Large intestine (tissue), 3 donors: ENCODE results near the gene RAB11FIP5. TPM values are rescaled to one million over a fixed set of nuclear protein-coding genes. Genes with fewer than 3 reads are reported as not detected.
A peak's percentile ranks its signal among the peaks of the same experiment; 100 is the strongest.
"Not testable (repeated sequence)": the region's sequence is repeated elsewhere in the genome, so short reads cannot be mapped to it uniquely, and the experiment has no call there.

Source experiments
- DNase-seq, 2 donors: peaks; one replicate each; pipeline versions ENCODE4 v3.0.0 to v3.0.0-alpha.2; 2013
- H3K27ac ChIP-seq: one replicate; pipeline ENCODE4 v1.5.1; 2013; ENCODE audit warnings: low read length
- H3K27me3 ChIP-seq: 2 replicates; pipeline ENCODE4 v1.6.1; 2013; ENCODE audit warnings: low read length; ENCODE audit not compliant: control insufficient read depth, insufficient read depth
- H3K36me3 ChIP-seq: 2 replicates; pipeline ENCODE4 v1.6.1; 2013; ENCODE audit warnings: low read length; ENCODE audit not compliant: control insufficient read depth, insufficient read depth
- H3K4me1 ChIP-seq: one replicate; pipeline ENCODE4 v1.6.1; 2013; ENCODE audit warnings: low read length; ENCODE audit not compliant: control insufficient read depth, insufficient read depth
- H3K4me3 ChIP-seq: one replicate; pipeline ENCODE4 v1.5.1; 2013; ENCODE audit warnings: low read length
- H3K9me3 ChIP-seq: one replicate; pipeline ENCODE4 v1.6.1; 2013; ENCODE audit warnings: mild to moderate bottlenecking, low read depth, low read length, moderate library complexity; ENCODE audit not compliant: control insufficient read depth
- WGBS: methylation state at CpG from one replicate; pipeline ENCODE4 v1.1.5; 2013; ENCODE audit warnings: low lambda C conversion rate; ENCODE audit not compliant: insufficient coverage; 5-methylcytosine and 5-hydroxymethylcytosine counted together
- polyA plus RNA-seq: library from polyadenylated mRNA; unstranded; fragments of 120-200 nt; gene quantifications from one replicate; pipeline ENCODE4 v1.2.1, GENCODE V29; 2013

The RAB11FIP5 gene
- polyA plus RNA-seq, 1 donor, result 21.4 TPM

GRCh38 chr2:73128841-73129535 lies 16.2 kb upstream of the RAB11FIP5 start:
- Histone ChIP-seq H3K4me3 (no peak overlapping the region), H3K36me3 (no peaks in the 10 kb centered on the region), H3K4me1 (no peaks in the 10 kb centered on the region), H3K9me3 (no peaks in the 10 kb centered on the region), H3K27ac (no peak overlapping the region), H3K27me3 (no peaks in the 10 kb centered on the region)
- DNase-seq, result no peak
- WGBS, result no CpG with 5 or more reads among the region's 6 CpGs

- WGBS, result no CpG with 5 or more reads among the region's 1 CpG
- no peak for DNase-seq
- H3K36me3 ChIP-seq, result no peaks in the 10 kb centered on the region
These were observed 9.8 kb upstream of the RAB11FIP5 start for GRCh38 chr2:73122536-73122935.

GRCh38 chr2:73119611-73120239 lies 7.0 kb upstream of the RAB11FIP5 start:
- H3K9me3 ChIP-seq, result not testable (repeated sequence)

More at GRCh38 chr2:73122536-73122935, 9.8 kb upstream of the RAB11FIP5 start:
- Histone ChIP-seq H3K9me3 (no peaks in the 10 kb centered on the region), H3K4me3 (no peak overlapping the region), H3K4me1 (no peaks in the 10 kb centered on the region), H3K27ac (no peak overlapping the region), H3K27me3 (no peaks in the 10 kb centered on the region)

GRCh38 chr2:73117441-73117840 lies 4.7 kb upstream of the RAB11FIP5 start:
- H3K27me3 ChIP-seq, result no peaks in the 10 kb centered on the region
- H3K27ac ChIP-seq, result no peak overlapping the region
- H3K4me1 ChIP-seq, result no peaks in the 10 kb centered on the region
- DNase-seq, result no peak
- no peaks in the 10 kb centered on the region for H3K36me3 ChIP-seq
- no peak overlapping the region for H3K4me3 ChIP-seq
- no CpG with 5 or more reads among the region's 1 CpG for WGBS
- H3K9me3 ChIP-seq, result no peaks in the 10 kb centered on the region

More at GRCh38 chr2:73119611-73120239, 7.0 kb upstream of the RAB11FIP5 start:
- not testable (repeated sequence) for H3K36me3 ChIP-seq, DNase-seq, H3K27ac ChIP-seq, H3K4me1 ChIP-seq, H3K27me3 ChIP-seq, H3K4me3 ChIP-seq
- WGBS, result 40% methylated on average over 2 of the region's 11 CpGs

- whole genome bisulfite sequencing, result no CpG with 5 or more reads among the region's 8 CpGs
- H3K36me3 ChIP-seq, result no peaks in the 10 kb centered on the region
- H3K4me3 ChIP-seq, result no peak overlapping the region
- no peaks in the 10 kb centered on the region for H3K9me3 ChIP-seq
- H3K27me3 ChIP-seq, result no peaks in the 10 kb centered on the region
- H3K4me1 ChIP-seq, result peaks cover 7% of the 10 kb centered on the region
- no peak for DNase-seq
- H3K27ac ChIP-seq, result no peak overlapping the region
These were observed 3.6 kb upstream of the RAB11FIP5 start for GRCh38 chr2:73116182-73116960.

- Histone ChIP-seq H3K36me3 (no peaks in the 10 kb centered on the region), H3K27me3 (no peaks in the 10 kb centered on the region), H3K27ac (no peak overlapping the region), H3K4me1 (peaks cover 12% of the 10 kb centered on the region), H3K4me3 (no peak overlapping the region), H3K9me3 (no peaks in the 10 kb centered on the region)
- WGBS, result no CpG with 5 or more reads among the region's 4 CpGs
- no peak for DNase-seq
These were observed 1.6 kb upstream of the RAB11FIP5 start for GRCh38 chr2:73114273-73114867.

- peak in 1 of 2 donors; percentile 79 for DNase-seq
- no peaks in the 10 kb centered on the region for H3K36me3 ChIP-seq
- H3K4me3 ChIP-seq, result peak overlapping the region; percentile 76
- WGBS, result no CpG with 5 or more reads among the region's 88 CpGs
- no peaks in the 10 kb centered on the region for H3K9me3 ChIP-seq
- H3K27ac ChIP-seq, result peak overlapping the region; percentile 90
- H3K27me3 ChIP-seq, result no peaks in the 10 kb centered on the region
- H3K4me1 ChIP-seq, result peaks cover 14% of the 10 kb centered on the region
These were observed 479 bp downstream of the RAB11FIP5 start for GRCh38 chr2:73112026-73112912.

GRCh38 chr2:73111073-73112025 lies 1.4 kb downstream of the RAB11FIP5 start:
- Histone ChIP-seq H3K27ac (peak overlapping the region; percentile 90), H3K9me3 (no peaks in the 10 kb centered on the region), H3K27me3 (no peaks in the 10 kb centered on the region), H3K36me3 (no peaks in the 10 kb centered on the region), H3K4me1 (peaks cover 14% of the 10 kb centered on the region), H3K4me3 (peak overlapping the region; percentile 76)
- no CpG with 5 or more reads among the region's 16 CpGs for WGBS
- peak; percentile 44 to 70 for DNase-seq
